ENCODE measurements around the gene LSAMP. TPM values are rescaled to one million over a fixed set of nuclear protein-coding genes. Genes with fewer than 3 reads are reported as not detected.

LSAMP gene
- polyA plus RNA-seq, 1 experiment = 2.7 TPM

- Histone ChIP-seq H3K27me3 (ENCODE audit: control insufficient read depth, insufficient read depth, low read length) (no peaks in the 10 kb centered on the region), H3K4me3 (ENCODE audit: low read depth, low read length) (no peak overlapping the region), H3K36me3 (ENCODE audit: control insufficient read depth, insufficient read depth, low read length) (no peaks in the 10 kb centered on the region)
- TF ChIP-seq, protein P1, sequence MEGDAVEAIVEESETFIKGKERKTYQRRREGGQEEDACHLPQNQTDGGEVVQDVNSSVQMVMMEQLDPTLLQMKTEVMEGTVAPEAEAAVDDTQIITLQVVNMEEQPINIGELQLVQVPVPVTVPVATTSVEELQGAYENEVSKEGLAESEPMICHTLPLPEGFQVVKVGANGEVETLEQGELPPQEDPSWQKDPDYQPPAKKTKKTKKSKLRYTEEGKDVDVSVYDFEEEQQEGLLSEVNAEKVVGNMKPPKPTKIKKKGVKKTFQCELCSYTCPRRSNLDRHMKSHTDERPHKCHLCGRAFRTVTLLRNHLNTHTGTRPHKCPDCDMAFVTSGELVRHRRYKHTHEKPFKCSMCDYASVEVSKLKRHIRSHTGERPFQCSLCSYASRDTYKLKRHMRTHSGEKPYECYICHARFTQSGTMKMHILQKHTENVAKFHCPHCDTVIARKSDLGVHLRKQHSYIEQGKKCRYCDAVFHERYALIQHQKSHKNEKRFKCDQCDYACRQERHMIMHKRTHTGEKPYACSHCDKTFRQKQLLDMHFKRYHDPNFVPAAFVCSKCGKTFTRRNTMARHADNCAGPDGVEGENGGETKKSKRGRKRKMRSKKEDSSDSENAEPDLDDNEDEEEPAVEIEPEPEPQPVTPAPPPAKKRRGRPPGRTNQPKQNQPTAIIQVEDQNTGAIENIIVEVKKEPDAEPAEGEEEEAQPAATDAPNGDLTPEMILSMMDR (IDR thresholded peaks at IDR 0.05; ENCODE audit: insufficient read depth, low read depth, low read length) = no peak
- POLR2A ChIA-PET = no interaction called here
- CTCF ChIA-PET = interaction anchor here (0.6 kb wide), 2 partner anchors 25 to 332 kb away, joined by 3 to 4 read pairs; no protein-coding TSS in a partner anchor
- no peak for DNase-seq (ENCODE audit: low read depth)
Observed at GRCh38 chr3:116264546-116265319, 180.6 kb downstream of the LSAMP start.

GRCh38 chr3:116263842-116264545 is 181.3 kb downstream of the LSAMP start:
- no peak for DNase-seq (ENCODE audit: low read depth)

GRCh38 chr3:116260491-116260890 is 184.8 kb downstream of the LSAMP start:
- no peaks in the 10 kb centered on the region for H3K27me3 ChIP-seq (ENCODE audit: control insufficient read depth, insufficient read depth, low read length)
- no peaks in the 10 kb centered on the region for H3K36me3 ChIP-seq (ENCODE audit: control insufficient read depth, insufficient read depth, low read length)
- TF ChIP-seq, protein P1 (IDR thresholded peaks at IDR 0.05; ENCODE audit: insufficient read depth, low read depth, low read length) = no peak
- POLR2A ChIA-PET = no interaction called here
- H3K4me3 ChIP-seq (ENCODE audit: low read depth, low read length) = no peak overlapping the region
- DNase-seq (ENCODE audit: low read depth) = no peak
- CTCF ChIA-PET = interaction anchor here (1.5 kb wide), 1 partner anchor 8 kb away, joined by 5 read pairs; no protein-coding TSS in a partner anchor

More at GRCh38 chr3:116263842-116264545, 181.3 kb downstream of the LSAMP start:
- Histone ChIP-seq H3K27me3 (ENCODE audit: control insufficient read depth, insufficient read depth, low read length) (no peaks in the 10 kb centered on the region), H3K36me3 (ENCODE audit: control insufficient read depth, insufficient read depth, low read length) (no peaks in the 10 kb centered on the region), H3K4me3 (ENCODE audit: low read depth, low read length) (no peak overlapping the region)
- CTCF ChIA-PET = no interaction called here
- POLR2A ChIA-PET = no interaction called here
- TF ChIP-seq, protein P1 (IDR thresholded peaks at IDR 0.05; ENCODE audit: insufficient read depth, low read depth, low read length) = no peak

DNA sequence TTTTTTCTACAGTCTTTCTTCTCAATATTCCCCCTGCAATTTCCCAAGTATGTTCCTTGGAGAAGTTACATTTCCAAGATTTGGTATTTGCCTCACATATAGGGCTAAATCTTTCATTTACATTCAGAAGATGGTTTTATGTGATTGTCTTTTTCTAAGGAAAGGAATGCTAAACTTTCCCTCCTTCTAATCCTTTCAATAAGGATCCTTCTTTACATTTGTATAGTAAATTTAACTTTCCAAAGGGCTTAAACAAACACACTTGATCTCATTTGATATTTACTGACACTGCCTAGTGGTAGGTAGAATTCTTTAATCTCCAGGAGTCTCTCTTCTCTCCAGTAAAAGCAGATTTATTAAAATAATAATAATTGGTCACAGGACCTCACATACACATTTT is 185.3 kb downstream of the LSAMP start:
- H3K27me3 ChIP-seq (ENCODE audit: control insufficient read depth, insufficient read depth, low read length) = no peaks in the 10 kb centered on the region
- no peak overlapping the region for H3K4me3 ChIP-seq (ENCODE audit: low read depth, low read length)
- no peak for DNase-seq (ENCODE audit: low read depth)
- ChIA-PET POLR2A (no interaction called here), CTCF (interaction anchor here (1.5 kb wide), 1 partner anchor 8 kb away, joined by 5 read pairs; no protein-coding TSS in a partner anchor)
- TF ChIP-seq, protein P1 (IDR thresholded peaks at IDR 0.05; ENCODE audit: insufficient read depth, low read depth, low read length) = no peak
- no peaks in the 10 kb centered on the region for H3K36me3 ChIP-seq (ENCODE audit: control insufficient read depth, insufficient read depth, low read length)

DNA sequence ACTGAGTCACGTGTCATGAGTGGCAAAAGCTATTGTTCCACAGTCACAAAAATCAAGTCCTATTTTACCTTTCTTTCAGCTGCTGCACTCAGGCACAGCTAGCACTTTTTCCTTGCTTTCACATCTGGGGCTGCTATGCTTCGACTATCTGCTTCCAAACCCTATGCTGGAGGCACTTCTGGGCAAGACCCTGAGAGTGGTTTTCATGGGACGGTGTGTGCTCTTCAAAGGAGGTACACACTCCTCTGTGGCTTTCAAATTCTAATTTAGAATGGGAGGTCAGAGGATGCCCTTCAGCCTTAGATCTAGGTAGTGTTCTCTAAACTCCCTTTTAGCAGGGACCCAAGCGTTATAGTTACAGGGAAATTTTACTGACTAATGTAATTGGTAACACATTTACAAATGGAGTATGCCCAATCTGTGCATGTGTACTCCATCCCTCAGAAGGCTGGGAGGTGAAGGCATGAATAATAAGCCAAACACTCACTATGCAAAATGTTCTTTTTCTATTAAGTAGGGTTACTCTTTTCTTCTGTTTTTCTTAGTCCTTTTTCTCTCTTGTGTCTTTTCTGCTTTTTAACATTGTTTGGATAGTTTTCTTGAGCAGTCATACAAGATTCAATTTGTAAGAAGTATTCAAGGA is 188.3 kb downstream of the LSAMP start:
- CTCF ChIA-PET = interaction anchor here (0.5 to 0.7 kb wide), 2 partner anchors 18 to 43 kb away, joined by 3 read pairs; no protein-coding TSS in a partner anchor
- TF ChIP-seq, protein P1 (IDR thresholded peaks at IDR 0.05; ENCODE audit: insufficient read depth, low read depth, low read length) = no peak
- Histone ChIP-seq H3K4me3 (ENCODE audit: low read depth, low read length) (no peak overlapping the region), H3K36me3 (ENCODE audit: control insufficient read depth, insufficient read depth, low read length) (no peaks in the 10 kb centered on the region), H3K27me3 (ENCODE audit: control insufficient read depth, insufficient read depth, low read length) (no peaks in the 10 kb centered on the region; the same call in 1 of the 2 replicates)
- POLR2A ChIA-PET = no interaction called here
- peak; percentile 24 for DNase-seq (ENCODE audit: low read depth)
